B cell (primary cell): ENCODE data around the gene TYK2. TPM values are rescaled to one million over a fixed set of nuclear protein-coding genes. Genes with fewer than 3 reads are reported as not detected.

Source experiments
- ATAC-seq: fragments of 200-7000 bp; cut with Tn5 transposase; one replicate; pipeline ENCODE4 v1.10.0; 2021; ENCODE audit warnings: low read depth, mild to moderate bottlenecking, moderate number of reproducible peaks, moderate library complexity
- CTCF ChIA-PET: fragments of 350-600 bp; sonication (Branson Sonifier 250); formaldehyde crosslinking; loops from one replicate; lab custom pipeline; 2021; ENCODE audit warnings: antibody characterized with exemption, inconsistent platforms; lab: Charles Lee
- POLR2A ChIA-PET: fragments of 350-600 bp; sonication (Branson Sonifier 250); formaldehyde crosslinking; loops from one replicate; lab custom pipeline; 2021; ENCODE audit warnings: antibody characterized with exemption; lab: Charles Lee
- DNase-seq: peaks from one replicate; pipeline ENCODE4 v3.0.0; 2013
- H2AFZ ChIP-seq: 2 replicates; pipeline ENCODE4 v1.6.1; 2012; ENCODE audit warnings: mild to moderate bottlenecking, low read depth, low read length; ENCODE audit not compliant: insufficient read depth, poor library complexity, severe bottlenecking
- H3K27ac ChIP-seq, 2 donors: 1 replicate in 1 of 2; 2 replicates in 1 of 2; pipeline ENCODE4 v1.5.1; 2012 to 2013; ENCODE audit warnings: low read length in 2 of 2, mild to moderate bottlenecking in 2 of 2, moderate library complexity in 1 of 2
- H3K27me3 ChIP-seq, 4 experiments: fragments of 200-600 bp in 1 of 4; sonication (generic) in 1 of 4; replicated peaks in 1 of 4; 1 replicate in 2 of 4; 2 replicates in 2 of 4; pipeline versions ENCODE4 v1.6.1 to v1.7.0; 2013 to 2016; ENCODE audit warnings: low read length in 3 of 4, mild to moderate bottlenecking in 2 of 4, mixed read lengths in 1 of 4, moderate library complexity in 1 of 4; ENCODE audit not compliant: insufficient read depth in 4 of 4, control insufficient read depth in 3 of 4; ENCODE audit errors: control extremely low read depth in 1 of 4
- H3K36me3 ChIP-seq, 2 experiments: replicated peaks in 1 of 2; 1 replicate in 1 of 2; 2 replicates in 1 of 2; pipeline versions ENCODE4 v1.6.1 to v1.7.1; 2013; ENCODE audit warnings: low read length in 1 of 2; ENCODE audit not compliant: insufficient read depth in 2 of 2, control insufficient read depth in 1 of 2; ENCODE audit errors: control extremely low read depth in 1 of 2, extremely low read depth in 1 of 2
- H3K4me1 ChIP-seq, 2 donors: fragments of 200-600 bp in 1 of 2; sonication (generic) in 1 of 2; 1 replicate in 1 of 2; 2 replicates in 1 of 2; pipeline versions ENCODE4 v1.5.1 to v1.6.1; 2013 to 2017; ENCODE audit warnings: low read length in 2 of 2; ENCODE audit not compliant: control insufficient read depth in 2 of 2, insufficient read depth in 2 of 2
- H3K4me2 ChIP-seq: replicated peaks from 2 replicates; pipeline ENCODE3; 2012; ENCODE audit warnings: mild to moderate bottlenecking, low read depth, low read length; ENCODE audit not compliant: poor library complexity, severe bottlenecking
- H3K4me3 ChIP-seq, 5 experiments: fragments of 200-600 bp in 1 of 5; sonication (generic) in 1 of 5; 1 replicate in 3 of 5; 2 replicates in 2 of 5; pipeline versions ENCODE4 v1.5.1 to v1.7.0; 2011 to 2016; ENCODE audit warnings: low read length in 4 of 5, mild to moderate bottlenecking in 4 of 5, low read depth in 2 of 5, control low read depth in 1 of 5, moderate library complexity in 1 of 5; ENCODE audit not compliant: insufficient read depth in 1 of 5; ENCODE audit errors: control extremely low read depth in 1 of 5, extremely low read depth in 1 of 5
- H3K79me2 ChIP-seq: fragments of 200-600 bp; sonication (generic); one replicate; pipeline ENCODE4 v1.6.0; 2016; ENCODE audit warnings: low read length; ENCODE audit not compliant: control insufficient read depth, insufficient read depth
- H3K9ac ChIP-seq: fragments of 200-600 bp; sonication (generic); 2 replicates; pipeline ENCODE4 v1.6.1; 2017; ENCODE audit warnings: mild to moderate bottlenecking, low read length, moderate library complexity
- H3K9me3 ChIP-seq, 3 donors: one replicate each; pipeline versions ENCODE4 v1.6.1 to v1.7.1; 2013; ENCODE audit warnings: low read length in 2 of 3; ENCODE audit not compliant: control insufficient read depth in 2 of 3, insufficient read depth in 1 of 3; ENCODE audit errors: control extremely low read depth in 1 of 3
- H4K20me1 ChIP-seq: 2 replicates; pipeline ENCODE4 v1.6.0; 2012; ENCODE audit warnings: mild to moderate bottlenecking, low read length; ENCODE audit not compliant: insufficient read depth, control insufficient read depth, poor library complexity, severe bottlenecking
- H3K27ac Mint-ChIP-seq: one replicate; pipeline ENCODE4 v1.8.0; 2021; ENCODE audit warnings: mixed read lengths
- H3K27me3 Mint-ChIP-seq: one replicate; pipeline ENCODE4 v1.8.0; 2021; ENCODE audit warnings: mixed read lengths
- H3K4me1 Mint-ChIP-seq: one replicate; pipeline ENCODE4 v1.8.0; 2021; ENCODE audit warnings: mixed read lengths
- H3K4me3 Mint-ChIP-seq: one replicate; pipeline ENCODE4 v1.8.0; 2021; ENCODE audit warnings: mixed read lengths
- H3K9me3 Mint-ChIP-seq: one replicate; pipeline ENCODE4 v1.8.0; 2022; ENCODE audit warnings: mixed read lengths; ENCODE audit not compliant: insufficient read depth
- EZH2 ChIP-seq: IDR thresholded peaks from 2 replicates; pipeline ENCODE4 v1.6.1; 2012; ENCODE audit warnings: borderline replicate concordance, low read depth, mild to moderate bottlenecking, moderate library complexity, low read length; ENCODE audit not compliant: insufficient read depth, poor library complexity, severe bottlenecking
- WGBS: methylation state at CpG from one replicate; pipeline ENCODE4 v1.1.5; 2013; ENCODE audit warnings: missing lambda C conversion rate; ENCODE audit not compliant: insufficient coverage; 5-methylcytosine and 5-hydroxymethylcytosine counted together
- intact Hi-C: fragments of 100-400 bp; cut with micrococcal nuclease; formaldehyde crosslinking; loops from one replicate; pipeline ENCODE4 v1.10.0; 2022
- polyA plus RNA-seq: library from polyadenylated mRNA; depleted of rRNA; stranded (reverse); fragments of >200 nt; gene quantifications from 2 replicates; pipeline ENCODE4 v1.2.3, GENCODE V29; 2012
- total RNA-seq, 2 donors: library from RNA; stranded (reverse); fragments of 120-200 nt in 1 of 2; gene quantifications; 1 replicate in 1 of 2; 2 replicates in 1 of 2; pipeline versions ENCODE4 v1.2.3 to v1.2.4, GENCODE V29; 2013 to 2022
- TF ChIP-seq, protein P1 (sequence below): fragments of 200-600 bp; IDR thresholded peaks from one replicate; pipeline ENCODE4 v1.8.0; 2022; ENCODE audit warnings: antibody characterized with exemption, mild to moderate bottlenecking

Gene TYK2
- total and polyA plus RNA-seq, 2 donors (not counting 1 experiment from before 2014, with no cell fraction given), result 337 to 343 TPM

DNA sequence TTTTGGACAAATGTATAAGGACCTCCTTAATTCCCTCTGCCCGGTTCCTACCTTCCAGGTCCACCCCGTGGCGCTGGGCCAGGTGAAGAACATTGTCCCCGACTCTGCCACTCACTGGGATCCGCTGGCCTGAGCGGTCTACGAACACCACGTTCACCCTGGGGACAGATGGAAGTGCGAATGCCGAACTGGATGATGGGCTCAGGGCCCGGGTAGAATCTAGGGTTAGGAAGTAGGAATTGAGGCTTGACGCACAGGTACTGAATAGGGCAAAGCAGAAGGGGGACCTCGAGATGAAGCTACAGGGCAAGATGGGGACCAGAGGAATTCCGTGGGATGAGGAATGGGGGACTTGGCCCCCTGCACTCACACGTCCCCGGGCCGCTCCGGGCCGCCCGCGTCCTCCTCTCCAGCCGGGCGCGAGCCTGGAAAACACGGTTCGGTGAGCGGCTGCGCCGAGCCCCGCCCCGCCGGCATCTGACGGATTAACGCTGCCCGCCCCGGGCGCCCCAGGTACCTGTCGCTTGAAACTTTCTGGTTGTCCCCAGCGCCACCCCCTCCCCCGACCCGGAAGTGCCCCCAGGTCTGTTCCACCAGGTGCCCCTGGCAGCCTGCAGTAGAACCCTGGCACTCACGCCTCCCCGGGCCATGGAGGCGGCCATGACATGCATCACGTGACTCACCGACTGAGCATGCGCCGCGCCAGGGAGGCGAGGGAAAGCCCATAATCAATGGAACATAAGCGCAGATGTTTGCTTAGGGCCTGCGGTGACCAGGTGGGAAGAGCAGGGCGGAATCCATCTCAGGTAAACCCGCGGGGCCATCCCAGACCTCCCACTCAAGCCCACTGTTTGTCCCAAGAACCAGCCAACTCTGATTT is 64.8 kb downstream of the TYK2 start, which contains the start of gene FDX2:
Gene FDX2, minus strand, starts transcription at position 681 of the 880 bp plus-strand sequence. Its CDS starts 19 bp downstream, at position 662.
- Mint-ChIP-seq H3K4me3 (peak within 1 kb of the TSS; percentile 96), H3K27ac (peak within 1 kb of the TSS; percentile 85), H3K9me3 (no peaks in the 10 kb centered on the region), H3K27me3 (no peaks in the 10 kb centered on the region), H3K4me1 (peaks cover 14% of the 10 kb centered on the region)
- Histone ChIP-seq H4K20me1 (no peaks in the 10 kb centered on the region), H3K79me2 (no peaks in the 10 kb centered on the region), H3K4me1 (peaks cover 6 to 14% of the 10 kb centered on the region in 2 donors), H3K9me3 (no peaks in the 10 kb centered on the region), H3K27ac (peak within 1 kb of the TSS in 1 of 2 donors; percentile 55), H2AFZ (peak within 1 kb of the TSS; percentile 89), H3K36me3 (peaks cover 0 to 17% of the 10 kb centered on the region in 2 experiments), H3K4me2 (peak within 1 kb of the TSS; percentile 81), H3K4me3 (peak within 1 kb of the TSS; percentile 31 to 91 (median 80)), H3K27me3 (no peaks in the 10 kb centered on the region), H3K9ac (peak within 1 kb of the TSS; percentile 76)
- POLR2A ChIA-PET, result interaction anchor here (1.0 kb wide), 1 partner anchor 16 kb away, joined by 8 read pairs; no protein-coding TSS in a partner anchor
- intact Hi-C loops, result loop anchor here (1.0 kb wide), 2 partner anchors 18 to 45 kb away; partner anchors contain the start of gene RAVER1
- peak; percentile 91 for ATAC-seq
- WGBS, result under 1% methylated on average over 49 of the region's 55 CpGs
- DNase-seq, result peak; percentile 92
- CTCF ChIA-PET, result interaction anchor here (0.8 to 1.4 kb wide), 3 partner anchors 45 to 113 kb away, joined by 3 to 5 read pairs (median 3); partner anchors contain the start of gene ICAM1
- no peak for TF ChIP-seq EZH2
- TF ChIP-seq, protein P1, sequence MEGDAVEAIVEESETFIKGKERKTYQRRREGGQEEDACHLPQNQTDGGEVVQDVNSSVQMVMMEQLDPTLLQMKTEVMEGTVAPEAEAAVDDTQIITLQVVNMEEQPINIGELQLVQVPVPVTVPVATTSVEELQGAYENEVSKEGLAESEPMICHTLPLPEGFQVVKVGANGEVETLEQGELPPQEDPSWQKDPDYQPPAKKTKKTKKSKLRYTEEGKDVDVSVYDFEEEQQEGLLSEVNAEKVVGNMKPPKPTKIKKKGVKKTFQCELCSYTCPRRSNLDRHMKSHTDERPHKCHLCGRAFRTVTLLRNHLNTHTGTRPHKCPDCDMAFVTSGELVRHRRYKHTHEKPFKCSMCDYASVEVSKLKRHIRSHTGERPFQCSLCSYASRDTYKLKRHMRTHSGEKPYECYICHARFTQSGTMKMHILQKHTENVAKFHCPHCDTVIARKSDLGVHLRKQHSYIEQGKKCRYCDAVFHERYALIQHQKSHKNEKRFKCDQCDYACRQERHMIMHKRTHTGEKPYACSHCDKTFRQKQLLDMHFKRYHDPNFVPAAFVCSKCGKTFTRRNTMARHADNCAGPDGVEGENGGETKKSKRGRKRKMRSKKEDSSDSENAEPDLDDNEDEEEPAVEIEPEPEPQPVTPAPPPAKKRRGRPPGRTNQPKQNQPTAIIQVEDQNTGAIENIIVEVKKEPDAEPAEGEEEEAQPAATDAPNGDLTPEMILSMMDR, result no peak

DNA sequence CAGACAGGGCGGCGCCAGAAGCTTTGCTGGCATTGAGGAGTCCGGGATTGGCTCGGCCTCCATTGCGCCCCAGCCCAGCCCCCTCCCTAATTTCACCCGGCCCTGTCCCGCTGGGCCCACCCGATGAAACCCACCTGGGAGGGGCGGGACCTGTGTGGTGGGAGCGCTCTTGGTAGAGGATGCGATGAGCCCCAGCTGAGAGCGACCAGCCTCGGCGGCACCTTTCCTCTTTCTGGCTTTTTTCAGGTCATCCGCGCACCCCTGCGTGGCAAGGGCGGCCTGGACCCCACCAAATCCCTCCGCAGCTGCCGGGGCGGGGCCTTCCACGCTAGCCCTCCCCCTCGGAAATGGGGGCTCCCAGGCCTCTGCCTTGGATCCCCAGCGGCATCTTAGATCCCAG is 70.9 kb downstream of the TYK2 start, which contains the start of gene ZGLP1:
Gene ZGLP1, minus strand, starts transcription at position 393 of the 400 bp plus-strand sequence.
- no peak for DNase-seq
- Mint-ChIP-seq H3K27ac (no peak within 1 kb of the TSS), H3K9me3 (no peaks in the 10 kb centered on the region), H3K4me3 (no peak within 1 kb of the TSS), H3K4me1 (peaks cover 2% of the 10 kb centered on the region), H3K27me3 (no peaks in the 10 kb centered on the region)
- ChIA-PET CTCF (no interaction called here), POLR2A (no interaction called here)
- Histone ChIP-seq H2AFZ (no peak within 1 kb of the TSS), H3K36me3 (no peaks in the 10 kb centered on the region), H3K4me1 (peaks cover 0 to 7% of the 10 kb centered on the region in 2 donors), H3K9ac (no peak within 1 kb of the TSS), H3K9me3 (no peaks in the 10 kb centered on the region), H3K4me2 (no peak within 1 kb of the TSS), H4K20me1 (no peaks in the 10 kb centered on the region), H3K79me2 (no peaks in the 10 kb centered on the region), H3K27ac (no peak within 1 kb of the TSS), H3K4me3 (no peak within 1 kb of the TSS), H3K27me3 (no peaks in the 10 kb centered on the region)
- WGBS, result 94% methylated on average over 16 of the region's 24 CpGs
- no peak for ATAC-seq
- intact Hi-C loops, result no loop called here
- TF ChIP-seq, protein P1, result no peak
- no peak for TF ChIP-seq EZH2
